Endothelial cell of umbilical vein (primary cell): ENCODE measurements around the gene EXOC3. TPM values are rescaled to one million over a fixed set of nuclear protein-coding genes. Genes with fewer than 3 reads are reported as not detected.

Experiments
- BruUV-seq: library from RNA; stranded (reverse); fragments of 400-500 nt; replicated peaks from 2 replicates; lab custom pipeline; 2021; lab: Mats Ljungman, UMichigan
- CTCF ChIA-PET: fragments of 300-600, 350-600 bp; sonication (Branson Sonifier 250); formaldehyde crosslinking; loops from one replicate; lab custom pipeline; 2021; ENCODE audit warnings: antibody characterized with exemption, inconsistent platforms; lab: Charles Lee
- POLR2A ChIA-PET: fragments of 300-600, 350-600 bp; sonication (Branson Sonifier 250); formaldehyde crosslinking; loops from one replicate; lab custom pipeline; 2021; ENCODE audit warnings: antibody characterized with exemption, inconsistent platforms; lab: Charles Lee
- DNase-seq: peaks from one replicate; pipeline ENCODE4 v3.0.0-alpha.2; 2011; ENCODE audit warnings: low read depth, low spot score
- FAIRE-seq: peaks from 2 replicates; lab custom pipeline; 2011; peaks lifted over from hg19 to GRCh38; lab: Jason Lieb, UNC
- H2AFZ ChIP-seq: 2 replicates; pipeline ENCODE4 v1.6.0; 2012; ENCODE audit warnings: low read depth, low read length, control low read depth, inconsistent platforms
- H3K27ac ChIP-seq: 2 replicates; pipeline ENCODE4 v1.5.1; 2011; ENCODE audit warnings: low read depth, mild to moderate bottlenecking, control low read depth, low read length, moderate library complexity; ENCODE audit not compliant: insufficient read depth
- H3K27me3 ChIP-seq, 2 experiments: 2 replicates each; pipeline versions ENCODE4 v1.6.0 to v1.6.1; 2011; ENCODE audit warnings: low read length in 2 of 2, mixed read lengths in 1 of 2; ENCODE audit not compliant: control insufficient read depth in 2 of 2, insufficient read depth in 2 of 2
- H3K36me3 ChIP-seq, 2 experiments: 2 replicates in 1 of 2; 3 replicates in 1 of 2; pipeline ENCODE4 v1.5.1; 2011; ENCODE audit warnings: low read length in 2 of 2, mild to moderate bottlenecking in 1 of 2, moderate library complexity in 1 of 2; ENCODE audit not compliant: control insufficient read depth in 2 of 2, insufficient read depth in 2 of 2; ENCODE audit errors: extremely low read depth in 1 of 2
- H3K4me1 ChIP-seq: 3 replicates; pipeline ENCODE4 v1.5.1; 2011; ENCODE audit warnings: mild to moderate bottlenecking, low read length; ENCODE audit not compliant: control insufficient read depth, insufficient read depth; ENCODE audit errors: extremely low read depth
- H3K4me2 ChIP-seq: 2 replicates; pipeline ENCODE4 v1.6.1; 2011; ENCODE audit warnings: low read length, control low read depth, mixed read lengths; ENCODE audit not compliant: insufficient read depth
- H3K4me3 ChIP-seq, 3 experiments: fragments of 200-600 bp in 1 of 3; sonication (generic), shearing (Covaris generic) in 1 of 3; replicated peaks in 1 of 3; 2 replicates each; pipeline ENCODE4 v1.5.1; 2011 to 2016; ENCODE audit warnings: control low read depth in 3 of 3, low read length in 3 of 3, mild to moderate bottlenecking in 2 of 3, inconsistent platforms in 1 of 3, low read depth in 1 of 3, moderate library complexity in 1 of 3; ENCODE audit not compliant: insufficient read depth in 1 of 3
- H3K79me2 ChIP-seq: 2 replicates; pipeline ENCODE4 v1.6.0; 2012; ENCODE audit warnings: low read length, inconsistent platforms; ENCODE audit not compliant: control insufficient read depth, insufficient read depth
- H3K9ac ChIP-seq: replicated peaks from 2 replicates; pipeline ENCODE3; 2011; ENCODE audit warnings: low read length, control low read depth; ENCODE audit not compliant: insufficient read depth; ENCODE audit errors: extremely low read depth
- H3K9me1 ChIP-seq: replicated peaks from 3 replicates; pipeline ENCODE4 v1.6.0; 2011; ENCODE audit warnings: mild to moderate bottlenecking, low read length; ENCODE audit not compliant: control insufficient read depth, insufficient read depth; ENCODE audit errors: extremely low read depth
- H3K9me3 ChIP-seq: replicated peaks from 2 replicates; pipeline ENCODE4 v1.5.1; 2012; ENCODE audit warnings: low read length, inconsistent platforms; ENCODE audit not compliant: control insufficient read depth, insufficient read depth
- H4K20me1 ChIP-seq: replicated peaks from 2 replicates; pipeline ENCODE3; 2011; ENCODE audit warnings: mild to moderate bottlenecking, low read length; ENCODE audit not compliant: control insufficient read depth, insufficient read depth; ENCODE audit errors: extremely low read depth
- EZH2 ChIP-seq: IDR thresholded peaks from 2 replicates; pipeline ENCODE4 v1.6.1; 2012; ENCODE audit warnings: borderline replicate concordance, low read depth, mild to moderate bottlenecking, moderate library complexity, low read length, inconsistent platforms; ENCODE audit not compliant: severe bottlenecking
- FOS ChIP-seq: IDR thresholded peaks from 2 replicates; pipeline ENCODE4 v1.6.1; 2011; ENCODE audit warnings: mild to moderate bottlenecking, low read length, moderate library complexity, borderline replicate concordance; ENCODE audit not compliant: insufficient read depth
- GATA2 ChIP-seq: IDR thresholded peaks from 2 replicates; pipeline ENCODE4 v1.7.0; 2011; ENCODE audit warnings: low read depth, mild to moderate bottlenecking, moderate library complexity, mixed read lengths, low read length; ENCODE audit not compliant: insufficient read length, insufficient read depth
- JUN ChIP-seq: IDR thresholded peaks from 2 replicates; pipeline ENCODE4 v1.6.1; 2011; ENCODE audit warnings: borderline replicate concordance, low read depth; ENCODE audit not compliant: insufficient read length, insufficient read depth
- MYC ChIP-seq: IDR thresholded peaks from one replicate; pipeline ENCODE4 v1.6.1; 2011; ENCODE audit warnings: mild to moderate bottlenecking, low read depth, low read length
- POLR2A ChIP-seq: IDR thresholded peaks from 2 replicates; pipeline ENCODE4 v1.6.1; 2012; ENCODE audit warnings: low read depth, mild to moderate bottlenecking, control low read depth, low read length
- POLR2AphosphoS5 ChIP-seq: IDR thresholded peaks from 2 replicates; pipeline ENCODE4 v1.6.1; 2012; ENCODE audit warnings: low read depth, mild to moderate bottlenecking, control low read depth, low read length, moderate library complexity; ENCODE audit not compliant: insufficient read depth
- dilution Hi-C: fragments of 300-500 bp; cut with MboI; formaldehyde crosslinking; loops from one replicate; pipeline ENCODE4 v1.15.0; 2019; ENCODE audit warnings: low sequenced_read_pairs; ENCODE audit not compliant: extremely low pct_ligation_motif_present
- intact Hi-C: fragments of 100-400 bp; cut with micrococcal nuclease; formaldehyde crosslinking; loops from one replicate; pipeline ENCODE4 v1.10.0; 2022
- polyA plus RNA-seq, 4 experiments: library from polyadenylated mRNA; depleted of rRNA in 3 of 4; stranded (reverse) in 3 of 4; unstranded in 1 of 4; fragments of >200 nt; gene quantifications; 2 replicates each; pipeline versions ENCODE4 v1.2.1 to v1.2.3, GENCODE V29; 2011 to 2012; ENCODE audit warnings: missing spikeins in 1 of 4
- total RNA-seq: library from RNA; stranded (reverse); gene quantifications from 2 replicates; pipeline ENCODE4 v1.2.3, GENCODE V29; 2021
- TF ChIP-seq, protein P1 (sequence below), 2 donors: IDR thresholded peaks; 1 replicate in 1 of 2; 2 replicates in 1 of 2; pipeline ENCODE4 v1.5.1; 2011; ENCODE audit warnings: low read length in 2 of 2, mild to moderate bottlenecking in 2 of 2, moderate library complexity in 2 of 2, control low read depth in 1 of 2, inconsistent platforms in 1 of 2, low read depth in 1 of 2; ENCODE audit not compliant: insufficient read depth in 1 of 2; ENCODE audit errors: extremely low read depth in 1 of 2
- TF ChIP-seq, protein P2 (sequence below): IDR thresholded peaks from 2 replicates; pipeline ENCODE4 v1.6.1; 2011; ENCODE audit not compliant: insufficient read depth, insufficient read length

Gene EXOC3
- total and polyA plus RNA-seq, 2 donors (not counting 3 experiments of a cell fraction or from before 2014, with no cell fraction given) = 26.4 to 52.9 TPM

DNA sequence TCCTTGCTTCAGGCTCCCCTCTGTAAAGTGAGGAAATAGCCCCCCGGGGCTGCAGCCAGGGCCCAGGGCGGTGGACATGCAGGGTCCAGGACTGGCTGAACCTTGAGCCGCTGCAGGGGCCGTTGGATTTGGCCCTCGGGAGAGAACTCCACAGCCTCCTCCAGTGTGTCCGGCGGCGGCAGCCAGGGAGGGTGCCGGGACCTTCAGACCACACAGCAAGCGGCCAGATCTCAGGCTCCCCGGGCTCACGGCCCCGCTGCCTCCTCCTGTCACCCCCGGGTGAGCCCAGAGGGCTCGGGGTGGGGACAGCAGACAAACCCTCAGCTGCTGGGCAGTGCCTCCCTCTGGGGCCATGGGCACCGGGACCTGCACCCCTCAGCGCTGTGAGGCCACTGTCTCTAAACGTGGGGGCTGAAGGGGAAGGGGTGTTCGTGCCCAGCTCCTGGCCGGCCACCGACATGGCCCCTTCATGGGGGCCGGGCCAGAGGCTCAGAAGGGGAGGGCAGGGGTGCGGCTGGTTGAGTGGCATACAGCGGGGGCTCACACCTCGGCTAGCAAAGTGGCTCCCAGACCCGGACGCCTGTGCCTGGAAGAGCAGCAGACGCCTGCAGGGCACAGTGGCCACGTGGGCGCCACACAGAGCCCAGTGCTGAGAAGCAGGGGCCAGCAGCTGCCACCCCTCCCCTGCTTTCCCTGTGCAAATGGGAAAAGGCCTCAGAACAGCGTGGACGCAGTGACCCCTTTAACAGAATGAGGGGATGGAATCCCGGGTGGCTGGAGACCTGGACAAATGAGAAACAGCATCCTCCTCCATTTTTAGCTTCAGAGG is 61.6 kb downstream of the EXOC3 start:
- FAIRE-seq = no peak
- TF ChIP-seq, protein P1, sequence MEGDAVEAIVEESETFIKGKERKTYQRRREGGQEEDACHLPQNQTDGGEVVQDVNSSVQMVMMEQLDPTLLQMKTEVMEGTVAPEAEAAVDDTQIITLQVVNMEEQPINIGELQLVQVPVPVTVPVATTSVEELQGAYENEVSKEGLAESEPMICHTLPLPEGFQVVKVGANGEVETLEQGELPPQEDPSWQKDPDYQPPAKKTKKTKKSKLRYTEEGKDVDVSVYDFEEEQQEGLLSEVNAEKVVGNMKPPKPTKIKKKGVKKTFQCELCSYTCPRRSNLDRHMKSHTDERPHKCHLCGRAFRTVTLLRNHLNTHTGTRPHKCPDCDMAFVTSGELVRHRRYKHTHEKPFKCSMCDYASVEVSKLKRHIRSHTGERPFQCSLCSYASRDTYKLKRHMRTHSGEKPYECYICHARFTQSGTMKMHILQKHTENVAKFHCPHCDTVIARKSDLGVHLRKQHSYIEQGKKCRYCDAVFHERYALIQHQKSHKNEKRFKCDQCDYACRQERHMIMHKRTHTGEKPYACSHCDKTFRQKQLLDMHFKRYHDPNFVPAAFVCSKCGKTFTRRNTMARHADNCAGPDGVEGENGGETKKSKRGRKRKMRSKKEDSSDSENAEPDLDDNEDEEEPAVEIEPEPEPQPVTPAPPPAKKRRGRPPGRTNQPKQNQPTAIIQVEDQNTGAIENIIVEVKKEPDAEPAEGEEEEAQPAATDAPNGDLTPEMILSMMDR (IDR thresholded peaks at IDR 0.05; ENCODE audit: extremely low read depth in 1 of 2, insufficient read depth in 1 of 2, low read depth in 1 of 2, low read length in 2 of 2) = no peak
- CTCF ChIA-PET = interaction anchor here (1.0 kb wide), 1 partner anchor 58 kb away, joined by 4 read pairs; no protein-coding TSS in a partner anchor
- H3K79me2 ChIP-seq = no peaks in the 10 kb centered on the region
- no TSS peak for BruUV-seq
- no peak overlapping the region for H3K27ac ChIP-seq
- no peaks in the 10 kb centered on the region for H3K36me3 ChIP-seq
- DNase-seq = no peak
- no peaks in the 10 kb centered on the region for H3K9me1 ChIP-seq
- H3K9ac ChIP-seq = no peak overlapping the region
- no peaks in the 10 kb centered on the region for H4K20me1 ChIP-seq
- H3K27me3 ChIP-seq = peaks cover 0 to 3% of the 10 kb centered on the region in 2 experiments
- no peak overlapping the region for H3K4me3 ChIP-seq
- intact Hi-C loops (no loop called here), dilution Hi-C loops (no loop called here)
- H3K4me2 ChIP-seq = no peak overlapping the region
- POLR2A ChIA-PET = no interaction called here
- no peaks in the 10 kb centered on the region for H3K4me1 ChIP-seq
- no peaks in the 10 kb centered on the region for H3K9me3 ChIP-seq
- H2AFZ ChIP-seq = no peak overlapping the region

DNA sequence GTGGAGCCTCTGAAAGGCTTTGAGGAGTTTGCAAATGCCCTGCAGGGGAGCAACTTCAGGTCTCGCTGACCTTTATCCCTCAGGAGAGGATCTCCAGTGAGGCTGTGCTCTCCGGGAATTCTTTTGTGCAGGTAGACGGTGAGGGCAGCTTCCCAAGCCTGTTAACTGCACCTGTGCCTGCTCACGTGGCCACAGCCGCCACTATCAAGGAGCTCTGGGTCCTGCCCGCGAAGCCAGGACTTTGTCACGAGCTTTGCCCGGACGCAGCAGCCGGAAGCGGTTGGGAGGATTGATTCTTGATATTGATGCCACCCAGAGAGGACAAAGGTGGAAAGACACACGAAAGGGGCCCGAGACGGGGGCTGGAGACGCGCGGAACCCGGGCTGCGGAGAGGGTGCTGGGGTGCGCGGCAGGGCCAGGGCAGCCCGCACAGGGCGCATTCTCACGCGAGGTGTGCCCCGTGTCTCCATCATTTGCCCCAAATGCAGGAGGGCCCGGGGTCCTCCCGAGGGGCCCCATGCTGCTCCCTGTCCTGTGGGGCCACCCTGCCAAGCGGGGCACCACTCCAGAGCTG is 63.1 kb downstream of the EXOC3 start:
- no peak for FAIRE-seq
- no peak overlapping the region for H3K4me3 ChIP-seq
- H3K9me3 ChIP-seq = no peaks in the 10 kb centered on the region
- no peak for TF ChIP-seq GATA2
- TF ChIP-seq MYC = no peak
- no peak for TF ChIP-seq POLR2AphosphoS5
- TF ChIP-seq FOS = no peak
- TF ChIP-seq, protein P1 (IDR thresholded peaks at IDR 0.05; ENCODE audit: extremely low read depth in 1 of 2, insufficient read depth in 1 of 2, low read depth in 1 of 2, low read length in 2 of 2) = no peak
- no peak for TF ChIP-seq JUN
- TF ChIP-seq POLR2A = no peak
- TF ChIP-seq, protein P2, sequence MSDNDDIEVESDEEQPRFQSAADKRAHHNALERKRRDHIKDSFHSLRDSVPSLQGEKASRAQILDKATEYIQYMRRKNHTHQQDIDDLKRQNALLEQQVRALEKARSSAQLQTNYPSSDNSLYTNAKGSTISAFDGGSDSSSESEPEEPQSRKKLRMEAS = no peak
- TF ChIP-seq EZH2 = no peak
- no peaks in the 10 kb centered on the region for H4K20me1 ChIP-seq
- no TSS peak for BruUV-seq
- no peak for DNase-seq
- no peak overlapping the region for H3K27ac ChIP-seq
- no peaks in the 10 kb centered on the region for H3K36me3 ChIP-seq
- no peaks in the 10 kb centered on the region for H3K79me2 ChIP-seq
- dilution Hi-C loops = no loop called here
- ChIA-PET CTCF (no interaction called here), POLR2A (no interaction called here)
- peaks cover 0 to 3% of the 10 kb centered on the region in 2 experiments for H3K27me3 ChIP-seq
- H3K9me1 ChIP-seq = no peaks in the 10 kb centered on the region
- no peak overlapping the region for H3K4me2 ChIP-seq
- no peak overlapping the region for H2AFZ ChIP-seq
- intact Hi-C loops = no loop called here
- H3K9ac ChIP-seq = no peak overlapping the region
- H3K4me1 ChIP-seq = no peaks in the 10 kb centered on the region
